Measurements from ENCODE around the gene WDFY4.

Gene WDFY4

DNA sequence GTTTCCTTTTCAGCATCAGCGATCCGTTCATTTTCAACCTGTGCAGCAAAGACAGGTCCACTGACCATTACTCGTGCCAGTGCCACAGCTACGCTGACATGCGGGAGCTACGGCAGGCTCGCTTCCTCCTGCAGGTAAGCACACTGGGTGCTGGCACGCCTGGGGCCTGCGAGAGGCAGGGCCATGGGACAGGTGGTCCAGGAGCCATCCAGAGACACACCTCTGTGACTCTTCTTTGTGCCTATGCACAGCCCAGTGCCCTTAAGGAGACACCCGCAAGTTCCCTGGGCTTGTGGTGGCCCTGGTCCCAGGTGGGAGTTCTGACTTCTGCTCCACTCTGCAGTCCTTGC lies 212.7 kb downstream of the WDFY4 start:
- no peak for DNase-seq (ENCODE audit: low spot score in 2 of 2)
- H3K9me3 Mint-ChIP-seq, result no peaks in the 10 kb centered on the region
- no peak overlapping the region for H3K27ac Mint-ChIP-seq
- H3K4me1 Mint-ChIP-seq, result no peaks in the 10 kb centered on the region
- no peak overlapping the region for H3K4me3 Mint-ChIP-seq
- ATAC-seq, result no peak
- H3K36me3 Mint-ChIP-seq, result peaks cover 5% of the 10 kb centered on the region

GRCh38 chr10:48898426-48898825 lies 213.8 kb downstream of the WDFY4 start:
- DNase-seq (ENCODE audit: low spot score in 2 of 2) (no peak), ATAC-seq (no peak)
- Mint-ChIP-seq H3K27ac (no peak overlapping the region), H3K4me3 (no peak overlapping the region), H3K36me3 (peaks cover 5% of the 10 kb centered on the region), H3K4me1 (no peaks in the 10 kb centered on the region), H3K9me3 (no peaks in the 10 kb centered on the region)

GRCh38 chr10:48899781-48900180 lies 215.1 kb downstream of the WDFY4 start:
- H3K27ac Mint-ChIP-seq, result no peak overlapping the region
- no peaks in the 10 kb centered on the region for H3K9me3 Mint-ChIP-seq
- H3K4me3 Mint-ChIP-seq, result no peak overlapping the region

DNA sequence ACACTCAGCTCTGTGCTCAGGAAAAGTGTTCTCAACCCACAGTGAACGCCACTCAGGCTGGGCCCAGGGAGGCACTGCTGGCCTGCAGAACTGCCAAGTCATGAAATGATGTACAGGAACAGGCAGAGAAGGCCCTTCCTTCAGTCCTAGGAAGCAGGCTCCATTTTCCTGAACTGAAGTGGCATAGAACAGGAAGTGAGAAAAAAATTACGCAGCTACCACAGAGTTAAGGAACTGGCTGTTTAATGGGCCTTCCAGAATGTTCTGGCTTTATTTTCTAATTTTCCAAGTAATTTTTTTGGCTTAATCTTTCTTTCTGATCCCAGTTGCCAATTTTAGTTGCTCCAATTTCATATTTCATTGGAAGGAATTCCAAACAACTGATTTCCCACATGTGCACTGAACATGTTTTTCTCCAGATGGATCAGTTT lies 215.7 kb downstream of the WDFY4 start:
- H3K9me3 Mint-ChIP-seq, result no peaks in the 10 kb centered on the region
- no peak overlapping the region for H3K4me3 Mint-ChIP-seq
- H3K4me1 Mint-ChIP-seq, result no peaks in the 10 kb centered on the region
- ATAC-seq (no peak), DNase-seq (ENCODE audit: low spot score in 2 of 2) (no peak)
- no peak overlapping the region for H3K27ac Mint-ChIP-seq
- H3K36me3 Mint-ChIP-seq, result peaks cover 5% of the 10 kb centered on the region

More at GRCh38 chr10:48899781-48900180, 215.1 kb downstream of the WDFY4 start:
- DNase-seq (ENCODE audit: low spot score in 2 of 2) (no peak), ATAC-seq (no peak)
- Mint-ChIP-seq H3K36me3 (peaks cover 5% of the 10 kb centered on the region), H3K4me1 (no peaks in the 10 kb centered on the region)

GRCh38 chr10:48901319-48901718 lies 216.6 kb downstream of the WDFY4 start:
- Mint-ChIP-seq H3K4me3 (no peak overlapping the region), H3K4me1 (no peaks in the 10 kb centered on the region), H3K36me3 (peaks cover 5% of the 10 kb centered on the region), H3K9me3 (no peaks in the 10 kb centered on the region), H3K27ac (no peak overlapping the region)
- DNase-seq (ENCODE audit: low spot score in 2 of 2) (no peak), ATAC-seq (no peak)

DNA sequence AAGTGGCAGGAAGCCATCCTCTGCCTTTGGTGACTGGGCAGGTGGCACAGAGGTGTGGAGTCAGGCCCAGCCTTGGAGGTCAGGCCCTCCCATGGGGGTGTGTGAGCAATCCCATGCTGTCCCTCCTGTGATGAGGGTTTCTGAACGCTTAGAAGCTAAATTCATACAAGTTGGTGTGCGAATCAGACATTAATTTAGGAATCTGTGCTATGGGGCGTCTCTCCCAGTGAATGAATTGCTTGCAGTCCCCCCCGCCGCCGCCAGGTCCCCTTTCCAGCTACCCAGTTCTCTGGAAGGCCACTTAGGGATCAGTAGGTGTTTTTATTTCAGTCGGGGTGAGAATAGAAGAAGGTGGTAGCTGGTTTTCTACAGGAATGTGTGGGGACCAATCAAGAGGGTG lies 217.4 kb downstream of the WDFY4 start:
- ATAC-seq, result no peak
- DNase-seq (ENCODE audit: low spot score in 2 of 2), result no peak
- Mint-ChIP-seq H3K9me3 (no peaks in the 10 kb centered on the region), H3K36me3 (peaks cover 5% of the 10 kb centered on the region), H3K4me3 (no peak overlapping the region), H3K27ac (no peak overlapping the region), H3K4me1 (no peaks in the 10 kb centered on the region)

- no peak overlapping the region for H3K27ac Mint-ChIP-seq
- no peaks in the 10 kb centered on the region for H3K4me1 Mint-ChIP-seq
- H3K4me3 Mint-ChIP-seq, result no peak overlapping the region
- no peaks in the 10 kb centered on the region for H3K9me3 Mint-ChIP-seq
- H3K36me3 Mint-ChIP-seq, result peaks cover 5% of the 10 kb centered on the region
- DNase-seq (ENCODE audit: low spot score in 2 of 2), result no peak
- ATAC-seq, result no peak
These were observed 218.5 kb downstream of the WDFY4 start for GRCh38 chr10:48903151-48903550.

GRCh38 chr10:48904861-48905260 lies 220.2 kb downstream of the WDFY4 start:
- no peaks in the 10 kb centered on the region for H3K9me3 Mint-ChIP-seq
- H3K4me1 Mint-ChIP-seq, result no peaks in the 10 kb centered on the region
- H3K36me3 Mint-ChIP-seq, result peaks cover 5% of the 10 kb centered on the region
- DNase-seq (ENCODE audit: low spot score in 2 of 2), result no peak
- no peak overlapping the region for H3K27ac Mint-ChIP-seq
- H3K4me3 Mint-ChIP-seq, result no peak overlapping the region
- no peak for ATAC-seq

DNA sequence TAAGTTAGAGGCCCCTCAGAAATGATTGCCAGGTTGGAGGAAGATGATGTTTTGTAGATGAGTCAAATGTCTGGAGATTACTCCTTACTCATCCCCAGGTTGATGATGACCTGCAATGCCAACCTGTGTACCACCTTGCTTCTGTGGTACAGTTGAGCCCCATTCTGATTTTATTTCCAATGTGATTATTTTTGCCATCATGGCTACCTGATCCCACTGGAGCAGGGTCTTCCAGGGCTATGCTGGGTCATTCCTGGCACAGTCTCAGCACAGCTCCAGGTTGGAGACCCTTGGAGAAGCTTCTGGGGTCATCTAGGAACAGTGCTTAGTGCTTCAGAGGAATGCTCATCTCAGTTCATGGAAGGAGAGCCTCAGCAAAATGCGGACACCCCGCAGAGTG lies 220.6 kb downstream of the WDFY4 start:
- ATAC-seq, result peak; percentile 19

DNA sequence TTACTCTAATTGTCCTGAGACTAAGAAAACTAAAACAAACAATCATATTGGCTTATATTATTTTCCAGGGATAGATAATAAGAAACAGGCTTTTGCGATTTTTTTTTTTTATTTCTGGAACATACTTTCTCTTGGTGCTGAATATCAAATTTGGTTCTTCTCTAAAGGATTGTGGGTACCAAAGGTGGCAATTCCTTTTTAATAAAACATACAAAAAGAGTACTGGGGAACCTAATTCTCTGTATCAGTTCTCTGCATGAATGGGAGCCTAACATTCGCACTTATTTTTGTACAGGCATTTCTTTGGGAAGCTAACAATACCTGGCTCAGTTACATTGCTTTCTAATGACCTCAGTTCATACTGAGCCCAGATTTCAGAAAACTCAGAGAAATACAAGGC lies 222.2 kb downstream of the WDFY4 start:
- DNase-seq (ENCODE audit: low spot score in 2 of 2) (no peak), ATAC-seq (no peak)
- no peak overlapping the region for H3K27ac Mint-ChIP-seq
- peaks cover 3% of the 10 kb centered on the region for H3K36me3 Mint-ChIP-seq
- H3K4me1 Mint-ChIP-seq, result no peaks in the 10 kb centered on the region
- H3K9me3 Mint-ChIP-seq, result no peaks in the 10 kb centered on the region
- no peak overlapping the region for H3K4me3 Mint-ChIP-seq

More for the DNA sequence above, 220.6 kb downstream of the WDFY4 start:
- Mint-ChIP-seq H3K36me3 (peaks cover 5% of the 10 kb centered on the region), H3K4me3 (no peak overlapping the region), H3K4me1 (no peaks in the 10 kb centered on the region), H3K27ac (no peak overlapping the region), H3K9me3 (no peaks in the 10 kb centered on the region)
- DNase-seq (ENCODE audit: low spot score in 2 of 2), result no peak

DNA sequence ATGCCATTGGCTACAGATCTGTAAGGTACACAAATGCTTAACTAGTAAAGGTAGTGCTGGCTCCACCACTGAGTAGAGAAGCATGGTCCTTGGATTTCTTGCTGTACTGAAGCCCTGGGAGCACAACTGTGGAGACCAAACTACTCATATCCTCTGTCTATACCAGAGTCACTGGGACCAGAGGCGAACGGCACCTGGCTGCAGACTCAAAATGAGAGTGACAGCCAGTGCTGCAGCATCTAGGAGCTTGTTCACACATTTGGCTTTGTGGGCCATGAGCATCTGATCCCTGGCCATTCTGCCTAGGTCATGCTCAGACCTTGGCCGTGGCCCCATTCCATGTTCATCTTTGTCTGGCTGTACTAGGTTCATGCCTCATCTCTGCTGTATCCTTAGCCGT lies 223.1 kb downstream of the WDFY4 start:
- Mint-ChIP-seq H3K4me1 (no peaks in the 10 kb centered on the region), H3K9me3 (no peaks in the 10 kb centered on the region), H3K27ac (no peak overlapping the region), H3K36me3 (no peaks in the 10 kb centered on the region), H3K4me3 (no peak overlapping the region)
- no peak for ATAC-seq
- no peak for DNase-seq (ENCODE audit: low spot score in 2 of 2)

GRCh38 chr10:48910548-48910947 lies 225.9 kb downstream of the WDFY4 start:
- Mint-ChIP-seq H3K27ac (no peak overlapping the region), H3K4me3 (no peak overlapping the region), H3K36me3 (no peaks in the 10 kb centered on the region), H3K9me3 (no peaks in the 10 kb centered on the region), H3K4me1 (no peaks in the 10 kb centered on the region)
- ATAC-seq (no peak), DNase-seq (ENCODE audit: low spot score in 2 of 2) (no peak)

DNA sequence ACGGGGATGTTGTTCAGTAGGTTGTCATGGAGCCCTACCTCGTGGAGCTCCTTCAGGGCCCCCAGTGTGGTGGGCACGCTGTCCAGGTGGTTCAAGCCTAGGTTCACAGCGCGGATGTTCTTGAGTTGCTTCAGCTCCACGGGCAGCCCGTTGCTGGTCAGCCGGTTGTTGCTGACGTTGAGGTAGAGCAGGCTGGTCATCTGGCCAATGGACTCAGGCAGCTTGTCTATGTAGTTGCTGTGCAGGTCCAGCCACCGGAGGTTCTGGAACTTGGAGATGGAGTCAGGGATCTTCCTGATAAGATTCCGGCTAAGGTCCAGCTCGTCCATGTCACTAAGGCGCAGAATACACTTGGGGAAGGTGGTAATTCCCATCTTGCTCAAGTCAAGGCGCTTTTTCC lies 229.0 kb downstream of the WDFY4 start:
- Mint-ChIP-seq H3K4me1 (no peaks in the 10 kb centered on the region), H3K9me3 (no peaks in the 10 kb centered on the region), H3K36me3 (no peaks in the 10 kb centered on the region), H3K27ac (no peak overlapping the region), H3K4me3 (no peak overlapping the region)
- ATAC-seq (no peak), DNase-seq (ENCODE audit: low spot score in 2 of 2) (no peak)

GRCh38 chr10:48923748-48924147 lies 239.1 kb downstream of the WDFY4 start:
- ATAC-seq (peak; percentile 35), DNase-seq (ENCODE audit: low spot score in 2 of 2) (no peak)
- Mint-ChIP-seq H3K27ac (no peak overlapping the region), H3K4me1 (no peaks in the 10 kb centered on the region), H3K36me3 (no peaks in the 10 kb centered on the region), H3K4me3 (no peak overlapping the region), H3K9me3 (no peaks in the 10 kb centered on the region)

DNA sequence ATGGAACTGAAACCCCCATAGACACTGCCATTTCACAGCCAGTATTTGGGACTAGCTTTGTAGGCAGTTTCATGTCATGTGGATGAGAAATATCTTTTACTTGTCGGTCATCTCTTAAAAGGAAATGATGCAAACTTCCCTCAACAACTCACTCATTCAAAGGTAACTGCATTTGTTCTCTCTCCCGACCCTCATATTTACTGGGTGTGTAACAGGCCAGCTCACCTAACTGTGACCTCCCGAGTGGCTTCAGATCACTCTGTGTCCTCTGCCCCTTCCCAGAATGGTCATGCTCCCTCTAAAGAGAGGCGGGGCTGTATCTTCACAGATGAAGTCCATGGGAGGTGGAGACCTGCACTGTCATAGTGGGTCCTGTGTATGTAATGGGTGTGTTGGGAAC lies 240.3 kb downstream of the WDFY4 start:
- Mint-ChIP-seq H3K9me3 (no peaks in the 10 kb centered on the region), H3K4me1 (no peaks in the 10 kb centered on the region), H3K27ac (no peak overlapping the region), H3K36me3 (no peaks in the 10 kb centered on the region), H3K4me3 (no peak overlapping the region)
- DNase-seq (ENCODE audit: low spot score in 2 of 2), result no peak
- ATAC-seq, result no peak

- no peaks in the 10 kb centered on the region for H3K36me3 Mint-ChIP-seq
- no peaks in the 10 kb centered on the region for H3K4me1 Mint-ChIP-seq
- H3K4me3 Mint-ChIP-seq, result no peak overlapping the region
- ATAC-seq, result no peak
- no peak for DNase-seq (ENCODE audit: low spot score in 2 of 2)
- no peaks in the 10 kb centered on the region for H3K9me3 Mint-ChIP-seq
- no peak overlapping the region for H3K27ac Mint-ChIP-seq
These were observed 241.6 kb downstream of the WDFY4 start for GRCh38 chr10:48926255-48926654.

DNA sequence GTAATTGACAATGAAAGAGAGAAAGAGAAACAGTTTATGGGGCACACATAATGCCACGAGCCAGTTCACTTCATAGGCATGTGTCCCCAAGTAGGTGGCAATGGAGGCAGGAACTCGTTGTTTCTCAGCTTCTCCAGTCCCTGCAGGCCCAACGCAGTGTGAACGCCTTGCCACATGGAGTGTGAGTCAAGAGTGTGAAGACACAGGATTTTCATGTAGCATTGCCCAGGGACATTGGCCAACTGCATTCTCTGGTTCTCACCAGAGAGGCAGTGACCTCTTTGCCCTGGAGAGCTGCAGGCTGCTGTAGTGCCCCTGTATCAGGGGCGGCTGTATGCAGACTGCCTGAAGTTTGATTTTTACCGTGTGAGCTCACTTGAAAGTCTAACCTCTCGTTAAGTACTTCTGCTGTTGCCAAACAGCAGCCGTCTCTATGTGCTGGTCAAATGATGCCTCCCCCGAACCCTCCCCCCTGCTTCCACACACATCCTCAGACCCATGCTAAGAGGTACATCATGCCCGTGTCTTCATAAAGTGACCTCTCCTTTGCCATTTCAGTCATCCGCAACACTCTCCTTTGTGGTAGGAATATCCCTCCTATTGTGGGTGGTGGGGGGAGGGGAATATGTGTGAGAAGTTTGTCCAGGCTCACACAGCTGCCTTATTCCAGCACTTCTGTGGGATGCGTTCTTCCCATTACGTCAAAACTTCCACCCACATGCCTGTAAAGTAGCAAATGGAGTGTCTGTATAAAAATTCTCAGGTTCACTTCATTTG lies 242.3 kb downstream of the WDFY4 start:
- H3K9me3 Mint-ChIP-seq, result no peaks in the 10 kb centered on the region
- H3K27ac Mint-ChIP-seq, result no peak overlapping the region
- H3K4me3 Mint-ChIP-seq, result no peak overlapping the region
- no peaks in the 10 kb centered on the region for H3K4me1 Mint-ChIP-seq
- ATAC-seq (no peak), DNase-seq (ENCODE audit: low spot score in 2 of 2) (no peak)
- H3K36me3 Mint-ChIP-seq, result no peaks in the 10 kb centered on the region
